ENCODE results near the gene FAM163A. TPM values are rescaled to one million over a fixed set of nuclear protein-coding genes. Genes with fewer than 3 reads are reported as not detected.

Gene FAM163A
- polyA plus RNA-seq, 3 donors: not detected

DNA sequence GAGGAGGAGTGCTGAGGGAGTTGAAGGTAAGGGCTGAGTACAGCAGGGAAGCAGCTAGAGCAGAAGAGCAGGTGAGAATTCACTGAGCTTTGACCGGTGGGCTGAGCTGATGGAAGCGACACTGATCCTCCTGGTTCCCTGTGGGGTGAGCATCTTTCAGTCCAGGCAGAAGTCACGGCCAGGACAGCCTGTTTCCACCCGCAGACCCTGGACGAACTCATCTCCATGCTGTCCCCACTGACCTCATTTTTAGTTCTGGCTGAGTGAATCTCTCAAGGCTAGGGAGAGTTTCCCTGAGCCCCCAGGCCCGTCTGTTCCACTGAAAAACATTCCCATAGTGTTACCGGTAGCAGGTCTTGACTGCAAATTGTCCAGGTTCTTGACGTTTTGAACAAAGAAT, 31.5 kb downstream of the FAM163A start:
- intact Hi-C loops (cut with micrococcal nuclease): no loop called here
- Mint-ChIP-seq H3K27ac (no peak overlapping the region), H3K36me3 (no peaks in the 10 kb centered on the region), H3K4me1 (peaks cover 4% of the 10 kb centered on the region), H3K9me3 (peaks cover 0 to 13% (median 2%) of the 10 kb centered on the region in 7 donors), H3K4me3 (no peak overlapping the region), H3K27me3 (ENCODE audit: low read depth in 3 of 3) (peaks cover 0 to 4% (median 3%) of the 10 kb centered on the region in 3 donors)
- no peak for TF ChIP-seq CTCF (IDR thresholded peaks at IDR 0.05)
- 92% methylated on average over 8 of the region's 8 CpGs for WGBS (ENCODE audit: insufficient coverage)
- no peak for DNase-seq
- Histone ChIP-seq H3K4me1 (ENCODE audit: control insufficient read depth in 1 of 2, insufficient read depth in 2 of 2, low read length in 2 of 2) (no peaks in the 10 kb centered on the region), H3K79me2 (ENCODE audit: insufficient read depth, low read length) (no peaks in the 10 kb centered on the region), H3K9ac (ENCODE audit: insufficient read depth, low read length, poor library complexity, severe bottlenecking) (no peak overlapping the region), H3K4me3 (replicated peaks in 1 of 3; ENCODE audit: low read depth in 2 of 3, low read length in 3 of 3) (no peak overlapping the region), H4K20me1 (ENCODE audit: insufficient read depth, low read length) (no peaks in the 10 kb centered on the region), H3K27me3 (ENCODE audit: control insufficient read depth in 2 of 2, insufficient read depth in 2 of 2, low read length in 2 of 2) (no peaks in the 10 kb centered on the region), H3K9me3 (replicated peaks in 1 of 2; ENCODE audit: control insufficient read depth in 1 of 2, insufficient read depth in 1 of 2, low read length in 2 of 2) (peaks cover 0 to 3% of the 10 kb centered on the region in 2 donors), H3K36me3 (replicated peaks in 1 of 2; ENCODE audit: control insufficient read depth in 1 of 2, insufficient read depth in 2 of 2, low read length in 2 of 2) (no peaks in the 10 kb centered on the region), H3K27ac (ENCODE audit: low read depth in 1 of 2, low read length in 2 of 2) (no peak overlapping the region), H2AFZ (ENCODE audit: insufficient read depth, low read depth, low read length, poor library complexity, severe bottlenecking) (no peak overlapping the region), H3K4me2 (replicated peaks; ENCODE audit: extremely low read depth, low read length, poor library complexity, severe bottlenecking) (no peak overlapping the region)

- Histone ChIP-seq H3K9me3 (replicated peaks in 1 of 2; ENCODE audit: control insufficient read depth in 1 of 2, insufficient read depth in 1 of 2, low read length in 2 of 2) (peaks cover 0 to 3% of the 10 kb centered on the region in 2 donors), H3K4me3 (replicated peaks in 1 of 3; ENCODE audit: low read depth in 2 of 3, low read length in 3 of 3) (no peak overlapping the region), H3K9ac (ENCODE audit: insufficient read depth, low read length, poor library complexity, severe bottlenecking) (no peak overlapping the region), H3K79me2 (ENCODE audit: insufficient read depth, low read length) (no peaks in the 10 kb centered on the region), H3K27me3 (ENCODE audit: control insufficient read depth in 2 of 2, insufficient read depth in 2 of 2, low read length in 2 of 2) (no peaks in the 10 kb centered on the region), H4K20me1 (ENCODE audit: insufficient read depth, low read length) (no peaks in the 10 kb centered on the region), H3K4me2 (replicated peaks; ENCODE audit: extremely low read depth, low read length, poor library complexity, severe bottlenecking) (no peak overlapping the region), H3K27ac (ENCODE audit: low read depth in 1 of 2, low read length in 2 of 2) (no peak overlapping the region), H3K36me3 (replicated peaks in 1 of 2; ENCODE audit: control insufficient read depth in 1 of 2, insufficient read depth in 2 of 2, low read length in 2 of 2) (no peaks in the 10 kb centered on the region), H2AFZ (ENCODE audit: insufficient read depth, low read depth, low read length, poor library complexity, severe bottlenecking) (no peak overlapping the region), H3K4me1 (ENCODE audit: control insufficient read depth in 1 of 2, insufficient read depth in 2 of 2, low read length in 2 of 2) (no peaks in the 10 kb centered on the region)
- Mint-ChIP-seq H3K27ac (no peak overlapping the region), H3K4me3 (no peak overlapping the region), H3K36me3 (no peaks in the 10 kb centered on the region), H3K4me1 (peaks cover 4% of the 10 kb centered on the region), H3K9me3 (peaks cover 0 to 12% (median 2%) of the 10 kb centered on the region in 7 donors), H3K27me3 (ENCODE audit: low read depth in 3 of 3) (peaks cover 0 to 4% (median 3%) of the 10 kb centered on the region in 3 donors)
- no peak for TF ChIP-seq CTCF (IDR thresholded peaks at IDR 0.05)
- intact Hi-C loops (cut with micrococcal nuclease): no loop called here
- DNase-seq: no peak
- WGBS (ENCODE audit: insufficient coverage): 95% methylated on average over 6 of the region's 6 CpGs
Observed at GRCh38 chr1:179775009-179775408, 31.9 kb downstream of the FAM163A start.
